HTERT RPE-1 (cell line): ENCODE results near the gene CD160.
"Not testable (repeated sequence)": the region's sequence is repeated elsewhere in the genome, so short reads cannot be mapped to it uniquely, and the experiment has no call there.

Experiments used
- in situ Hi-C: fragments of 300-500 bp; cut with MboI; formaldehyde crosslinking; loops from 4 replicates; pipeline ENCODE4 v1.14.3; 2020; ENCODE audit warnings: low sequenced_read_pairs

The CD160 gene

DNA sequence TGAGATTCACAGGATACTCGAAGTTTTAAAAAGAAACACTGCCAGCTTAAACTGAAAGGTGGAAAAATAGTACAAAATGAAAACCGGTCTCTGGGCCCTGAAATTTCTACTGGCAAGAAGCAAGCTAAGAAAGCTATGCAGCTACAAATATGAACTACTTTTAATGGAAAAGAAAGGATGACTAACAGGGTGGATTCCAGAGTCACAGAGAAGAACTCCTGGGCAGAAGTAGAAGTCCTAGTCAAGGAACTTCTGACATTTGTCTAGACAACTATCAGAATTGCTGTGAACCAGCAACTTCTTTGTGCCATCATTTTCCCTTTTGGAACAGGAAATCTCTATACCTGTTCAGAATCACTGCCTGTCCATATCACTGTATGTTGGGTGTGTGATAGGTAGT lies 38.1 kb downstream of the CD160 start:
- in situ Hi-C loops = no loop called here

DNA sequence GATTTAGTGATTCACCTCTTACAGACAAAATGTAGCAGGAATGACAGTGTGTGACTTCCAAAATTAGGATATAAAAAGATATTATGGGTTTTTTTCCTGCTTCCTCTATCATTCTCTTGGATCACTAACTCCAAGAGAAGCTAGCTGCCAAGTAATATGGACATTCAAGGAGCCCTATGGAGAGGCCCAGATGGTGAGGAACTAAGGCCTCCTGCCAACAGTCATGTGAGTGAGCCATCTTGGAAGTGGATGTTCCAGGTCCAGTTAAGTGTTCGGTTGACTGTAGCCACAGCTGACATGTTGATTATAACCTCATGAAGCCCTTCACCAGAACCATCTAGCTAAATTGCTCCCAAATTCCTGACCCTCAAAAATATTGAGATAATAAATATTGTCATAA lies 38.8 kb downstream of the CD160 start:
- in situ Hi-C loops = no loop called here

DNA sequence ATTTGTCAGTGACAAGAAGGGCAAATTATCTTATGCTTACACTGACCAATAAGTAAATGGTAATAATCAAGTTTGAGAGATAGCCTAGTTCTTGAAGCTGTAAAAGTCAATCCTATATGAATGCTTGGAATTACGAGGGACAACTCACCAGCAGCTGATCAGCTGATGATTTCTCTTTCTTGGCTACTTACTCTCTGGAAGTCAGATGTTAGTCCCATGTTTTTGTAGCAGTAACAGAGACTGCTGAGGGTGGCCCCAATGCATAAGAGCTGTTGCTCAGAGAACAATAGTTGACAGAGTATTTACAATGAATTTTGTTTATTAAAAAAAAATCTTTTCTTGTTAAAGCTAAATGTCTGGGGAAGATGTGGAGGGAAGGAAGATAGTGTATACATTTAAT lies 39.3 kb downstream of the CD160 start:
- in situ Hi-C loops = no loop called here

DNA sequence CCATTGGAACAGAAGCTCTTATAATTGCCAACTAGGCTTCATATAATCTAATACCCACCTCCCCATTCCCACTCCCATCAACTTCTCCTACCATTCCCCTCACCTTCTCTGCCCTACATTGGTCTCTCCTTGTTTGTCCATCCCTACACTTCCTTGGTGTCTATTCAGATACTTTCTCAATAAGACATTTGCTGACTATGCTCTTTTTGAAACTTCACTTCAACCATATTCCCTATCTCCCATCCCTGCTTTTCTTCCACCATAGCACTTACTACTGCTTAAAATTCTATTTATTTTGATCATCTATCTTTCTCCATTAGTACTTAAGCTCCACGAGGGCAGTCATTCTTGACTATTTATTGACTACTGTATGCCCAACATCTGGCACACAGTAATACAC lies 40.4 kb downstream of the CD160 start:
- in situ Hi-C loops = no loop called here

DNA sequence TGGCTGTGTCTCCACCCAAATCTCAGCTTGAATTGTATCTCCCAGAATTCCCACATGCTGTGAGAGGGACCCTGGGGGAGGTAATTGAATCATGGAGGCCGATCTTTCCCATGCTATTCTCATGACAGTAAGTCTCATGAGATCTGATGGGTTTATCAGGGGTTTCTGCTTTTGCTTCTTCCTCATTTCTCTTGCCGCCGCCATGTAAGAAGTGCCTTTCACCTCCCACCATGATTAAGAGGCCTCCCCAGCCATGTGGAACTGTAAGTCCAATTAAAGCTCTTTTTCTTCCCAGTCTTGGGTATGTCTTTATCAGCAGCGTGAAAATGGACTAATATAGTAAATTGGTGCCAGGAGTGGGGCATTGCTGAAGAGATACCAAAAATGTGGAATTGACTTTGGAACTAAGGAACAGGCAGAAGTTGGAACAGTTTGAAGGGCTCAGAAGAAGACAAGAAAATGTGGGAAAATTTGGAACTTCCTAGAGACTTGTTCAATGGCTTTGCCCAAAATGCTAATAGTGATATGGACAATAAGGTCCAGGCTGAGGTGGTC lies 41.2 kb downstream of the CD160 start:
- in situ Hi-C loops = not testable (repeated sequence)

DNA sequence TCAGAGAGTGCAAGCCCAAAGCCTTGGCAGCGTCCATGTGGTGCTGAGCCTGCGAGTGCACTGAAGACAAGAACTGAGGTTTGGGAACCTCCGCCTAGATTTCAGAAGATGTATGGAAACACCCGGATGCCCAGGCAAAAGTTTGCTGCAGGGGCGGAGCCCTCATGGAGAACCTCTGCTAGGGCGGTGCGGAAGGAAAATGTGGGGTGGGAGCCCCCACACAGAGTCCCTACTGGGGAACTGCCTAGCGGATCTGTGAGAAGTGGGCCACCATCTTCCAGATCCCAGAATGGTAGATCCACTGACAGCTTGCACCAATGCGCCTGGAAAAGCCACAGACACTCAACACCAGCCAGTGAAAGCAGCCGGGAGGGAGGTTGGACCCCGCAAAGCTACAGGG lies 42.2 kb downstream of the CD160 start:
- in situ Hi-C loops = not testable (repeated sequence)

DNA sequence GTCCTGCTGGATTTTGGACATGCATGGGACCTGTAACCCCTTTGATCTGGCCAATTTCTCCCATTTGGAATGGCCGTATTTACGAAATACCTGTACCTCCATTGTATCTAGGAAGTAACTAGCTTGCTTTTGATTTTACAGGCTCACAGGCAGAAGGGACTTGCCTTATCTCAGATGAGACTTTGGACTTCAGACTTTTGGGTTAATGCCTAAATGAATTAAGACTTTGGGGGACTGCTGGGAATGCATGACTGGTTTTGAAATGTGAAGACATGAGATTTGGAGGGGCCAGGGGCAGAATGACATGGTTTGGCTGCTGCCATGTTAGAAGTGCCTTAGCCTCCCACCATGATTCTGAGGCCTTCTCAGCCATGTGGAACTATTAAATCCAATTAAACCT lies 42.7 kb downstream of the CD160 start:
- in situ Hi-C loops = not testable (repeated sequence)

DNA sequence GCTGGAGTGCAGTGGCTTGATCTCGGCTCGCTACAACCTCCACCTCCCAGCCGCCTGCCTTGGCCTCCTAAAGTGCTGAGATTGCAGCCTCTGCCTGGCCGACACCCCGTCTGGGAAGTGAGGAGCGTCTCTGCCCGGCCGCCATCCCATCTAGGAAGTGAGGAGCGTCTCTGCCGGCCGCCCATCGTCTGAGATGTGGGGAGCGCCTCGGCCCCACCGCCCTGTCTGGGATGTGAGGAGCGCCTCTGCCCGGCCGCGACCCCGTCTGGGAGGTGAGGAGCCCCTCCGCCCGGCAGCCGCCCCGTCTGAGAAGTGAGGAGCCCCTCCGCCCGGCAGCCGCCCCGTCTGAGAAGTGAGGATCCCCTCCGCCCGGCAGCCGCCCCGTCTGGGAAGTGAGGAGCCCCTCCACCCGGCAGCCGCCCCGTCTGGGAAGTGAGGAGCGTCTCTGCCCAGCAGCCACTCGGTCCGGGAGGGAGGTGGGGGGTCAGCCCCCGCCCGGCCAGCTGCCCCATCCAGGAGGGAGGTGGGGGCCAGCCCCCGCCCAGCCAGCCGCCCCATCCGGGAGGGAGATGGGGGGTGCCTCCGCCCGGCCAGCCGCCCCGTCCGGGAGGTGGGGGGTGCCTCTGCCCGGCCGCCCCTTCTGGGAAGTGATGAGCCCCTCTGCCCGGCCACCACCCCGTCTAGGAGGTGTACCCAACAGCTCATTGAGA lies 45.1 kb downstream of the CD160 start:
- in situ Hi-C loops = not testable (repeated sequence)

DNA sequence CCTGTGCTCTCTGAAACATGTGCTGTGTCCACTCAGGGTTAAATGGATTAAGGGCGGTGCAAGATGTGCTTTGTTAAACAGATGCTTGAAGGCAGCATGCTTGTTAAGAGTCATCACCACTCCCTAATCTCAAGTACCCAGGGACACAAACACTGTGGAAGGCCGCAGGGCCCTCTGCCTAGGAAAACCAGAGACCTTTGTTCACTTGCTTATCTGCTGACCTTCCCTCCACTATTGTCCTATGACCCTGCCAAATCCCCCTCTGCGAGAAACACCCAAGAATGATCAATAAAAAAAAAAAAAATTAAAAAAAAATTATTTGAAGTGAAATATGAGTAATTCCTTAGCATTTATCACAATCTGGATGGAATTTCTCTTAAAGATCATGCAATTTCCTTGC lies 45.8 kb downstream of the CD160 start:
- in situ Hi-C loops = not testable (repeated sequence)

DNA sequence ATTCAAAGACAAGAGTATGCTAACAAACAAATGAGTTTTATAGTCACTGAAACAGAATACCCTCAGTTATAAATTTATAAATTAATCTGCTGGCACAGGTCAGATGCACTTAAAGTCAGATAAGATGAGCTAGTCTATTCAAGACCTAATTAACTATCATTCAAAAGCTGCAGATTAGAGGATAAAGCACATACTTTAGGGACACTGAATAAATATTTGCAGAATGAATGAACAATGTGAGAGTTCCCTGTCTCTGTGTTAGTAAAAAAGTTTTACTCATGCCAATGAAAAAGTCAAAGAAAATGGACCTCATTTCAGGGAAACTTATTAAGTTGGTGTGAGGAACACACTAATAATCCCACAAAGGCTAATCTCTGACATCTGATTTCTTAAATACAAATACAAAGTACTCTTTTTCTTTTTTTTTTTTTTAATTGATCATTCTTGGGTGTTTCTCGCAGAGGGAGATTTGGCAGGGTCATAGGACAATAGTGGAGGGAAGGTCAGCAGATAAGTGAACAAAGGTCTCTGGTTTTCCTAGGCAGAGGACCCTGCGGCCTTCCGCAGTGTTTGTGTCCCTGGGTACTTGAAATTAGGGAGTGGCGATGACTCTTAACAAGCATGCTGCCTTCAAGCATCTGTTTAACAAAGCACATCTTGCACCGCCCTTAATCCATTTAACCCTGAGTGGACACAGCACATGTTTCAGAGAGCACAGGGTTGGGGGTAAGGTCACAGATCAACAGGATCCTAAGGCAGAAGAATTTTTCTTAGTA lies 46.5 kb downstream of the CD160 start:
- in situ Hi-C loops = not testable (repeated sequence)

DNA sequence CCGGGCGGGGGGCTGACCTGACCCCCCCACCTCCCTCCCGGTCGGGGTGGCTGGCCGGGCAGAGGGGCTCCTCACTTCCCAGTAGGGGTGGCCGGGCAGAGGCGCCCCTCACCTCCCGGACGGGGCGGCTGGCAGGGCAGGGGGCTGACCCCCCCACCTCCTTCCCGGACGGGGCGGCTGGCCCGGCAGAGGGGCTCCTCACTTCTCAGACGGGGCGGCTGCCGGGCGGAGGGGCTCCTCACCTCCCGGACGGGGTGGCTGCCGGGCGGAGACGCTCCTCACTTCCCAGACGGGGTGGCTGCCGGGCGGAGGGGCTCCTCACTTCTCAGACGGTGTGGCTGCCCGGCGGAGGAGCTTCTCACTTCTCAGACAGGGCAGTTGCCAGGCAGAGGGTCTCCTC lies 47.6 kb downstream of the CD160 start:
- in situ Hi-C loops = not testable (repeated sequence)

DNA sequence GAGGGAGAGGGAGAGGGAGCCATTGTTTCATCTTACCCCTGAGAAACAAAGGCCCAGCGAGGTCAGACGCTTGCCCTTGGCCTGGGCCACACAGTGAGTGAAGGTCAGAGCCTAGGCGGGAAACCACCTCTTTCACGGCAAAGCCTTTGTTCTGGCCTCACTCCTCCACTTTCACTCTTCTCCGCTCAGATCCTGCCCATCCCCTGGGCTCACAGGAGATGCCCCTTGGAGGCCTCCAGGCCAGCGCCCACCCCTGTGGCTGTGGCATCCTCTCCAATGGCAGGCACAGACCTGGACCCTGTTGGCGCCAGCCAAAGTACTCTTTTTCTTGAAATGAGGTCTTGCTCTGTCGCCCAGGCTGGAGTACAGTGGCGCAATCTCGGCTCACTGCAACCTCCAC lies 48.7 kb downstream of the CD160 start:
- in situ Hi-C loops = not testable (repeated sequence)

DNA sequence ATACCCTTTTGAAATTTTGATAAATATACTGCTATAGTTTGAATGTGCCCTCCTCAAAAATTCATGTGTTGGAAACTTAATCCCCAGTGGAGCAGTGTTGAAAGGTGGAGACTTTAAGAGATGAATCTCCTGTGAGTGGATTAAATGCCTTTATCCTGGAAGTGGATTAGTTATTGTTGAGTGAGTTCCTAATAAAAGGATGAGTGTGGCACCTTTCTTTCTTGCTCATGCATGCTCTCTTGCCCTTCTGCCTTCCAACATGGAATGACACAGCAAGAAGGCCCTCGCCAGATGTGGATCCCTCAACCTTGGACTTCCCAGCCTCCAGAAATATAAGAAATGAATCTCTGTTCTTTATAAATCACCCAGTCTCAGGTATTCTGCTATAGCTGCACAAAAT lies 51.8 kb downstream of the CD160 start:
- in situ Hi-C loops = no loop called here

DNA sequence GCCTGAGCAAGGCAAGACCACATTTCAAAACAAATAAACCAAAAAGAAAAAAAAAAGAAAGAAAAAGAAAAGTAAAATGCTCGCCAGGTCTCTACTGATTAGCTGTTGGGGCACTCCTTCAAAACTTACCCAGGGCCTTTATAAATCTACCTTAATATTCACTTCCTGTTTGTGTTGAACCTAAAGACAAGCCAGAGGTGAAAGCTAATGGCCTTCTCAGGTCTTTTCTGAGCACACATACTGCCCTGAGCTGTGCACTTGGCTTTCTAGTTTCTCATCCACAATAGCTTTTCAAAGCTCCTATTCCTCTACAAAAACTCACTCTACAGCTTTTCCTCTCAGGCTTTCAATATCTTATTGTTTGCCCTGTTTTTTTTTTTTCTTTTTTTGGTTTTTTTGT lies 54.1 kb downstream of the CD160 start:
- in situ Hi-C loops = no loop called here

DNA sequence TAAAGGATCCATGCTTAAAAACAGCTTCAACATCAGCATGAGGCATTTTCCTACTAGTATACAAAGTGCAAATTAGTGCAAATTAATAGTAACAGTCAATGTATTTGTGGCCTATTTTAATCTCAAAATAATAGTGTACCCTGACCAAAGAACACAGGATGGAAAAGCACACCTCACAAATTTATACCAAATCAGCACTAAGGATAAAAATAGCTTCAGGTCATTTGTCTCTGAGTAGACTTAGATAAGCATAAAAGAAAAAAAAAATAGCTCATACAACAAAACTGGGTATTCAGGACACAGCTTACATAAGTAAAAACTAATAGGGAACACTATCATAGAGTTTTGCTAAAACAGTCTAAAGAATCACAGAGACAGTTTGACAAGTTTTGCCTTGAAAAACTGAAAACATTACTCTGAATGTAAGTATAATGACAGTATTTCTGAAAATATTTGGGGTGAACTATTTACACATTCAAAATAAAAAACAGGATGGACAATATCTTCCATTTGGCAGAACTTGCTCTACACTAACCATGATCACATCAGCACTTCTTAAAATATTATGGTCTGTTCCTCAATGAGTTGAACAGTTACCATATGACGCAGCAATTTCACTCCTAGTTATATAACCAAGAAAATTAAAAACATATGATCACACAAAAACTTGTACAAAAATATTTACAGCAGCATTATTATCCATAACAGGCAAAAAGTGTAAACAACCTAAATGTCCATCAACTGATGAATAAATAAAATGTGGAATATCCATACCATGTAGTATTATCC lies 58.3 kb downstream of the CD160 start:
- in situ Hi-C loops = no loop called here

DNA sequence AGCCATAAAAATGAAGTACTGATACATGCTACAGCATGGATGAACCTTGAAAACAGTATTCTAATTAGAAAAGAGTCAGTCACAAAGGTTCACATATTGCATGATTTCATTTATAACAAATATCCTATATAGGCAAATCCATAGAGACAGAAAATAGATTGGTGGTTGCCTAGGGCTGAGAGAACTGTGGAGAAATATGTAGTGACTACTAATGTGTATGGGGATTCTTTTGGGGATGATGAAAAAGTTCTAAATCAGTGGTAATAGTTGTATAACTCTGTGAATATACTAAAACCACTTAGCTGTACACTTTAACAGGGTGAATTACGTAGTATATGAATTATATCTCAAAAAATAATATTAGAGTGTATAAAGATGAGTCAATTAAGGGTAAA lies 58.8 kb downstream of the CD160 start:
- in situ Hi-C loops = no loop called here

DNA sequence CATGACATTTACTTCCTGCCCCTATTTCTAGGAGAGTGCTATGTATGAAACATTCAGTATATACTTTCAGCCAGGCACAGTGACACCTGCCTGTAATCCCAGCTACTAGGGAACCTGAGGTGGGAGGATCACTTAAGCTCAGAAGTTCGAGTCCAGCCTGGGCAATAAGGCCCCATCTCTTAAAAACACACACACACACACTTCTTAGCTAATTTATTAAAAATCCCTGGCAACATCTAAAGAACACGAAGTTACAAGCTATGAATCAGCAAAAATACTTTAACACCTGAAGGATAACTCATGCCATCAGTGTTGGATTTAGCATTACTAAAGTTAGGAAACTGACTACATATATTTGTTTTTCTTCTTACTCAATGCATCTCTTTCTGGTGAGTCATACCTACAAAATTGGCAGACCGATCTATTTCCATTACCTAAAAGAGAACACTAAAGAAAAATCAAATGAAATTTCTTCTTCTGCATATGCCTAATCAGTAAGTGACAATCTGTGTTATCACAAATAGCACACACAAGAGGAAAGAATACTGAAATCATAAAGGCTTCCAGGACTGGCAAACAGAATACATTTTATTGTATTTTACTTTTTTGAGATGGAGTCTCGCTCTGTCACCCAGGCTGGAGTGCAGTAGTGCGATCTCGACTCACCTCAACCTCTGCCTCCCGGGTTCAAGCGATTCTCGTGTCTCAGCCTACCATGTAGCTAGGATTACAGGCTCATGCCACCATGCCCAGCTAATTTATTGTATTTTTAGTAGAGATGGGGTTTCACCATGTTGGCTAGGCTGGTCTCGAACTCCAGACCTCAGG lies 63.2 kb downstream of the CD160 start:
- in situ Hi-C loops = no loop called here

DNA sequence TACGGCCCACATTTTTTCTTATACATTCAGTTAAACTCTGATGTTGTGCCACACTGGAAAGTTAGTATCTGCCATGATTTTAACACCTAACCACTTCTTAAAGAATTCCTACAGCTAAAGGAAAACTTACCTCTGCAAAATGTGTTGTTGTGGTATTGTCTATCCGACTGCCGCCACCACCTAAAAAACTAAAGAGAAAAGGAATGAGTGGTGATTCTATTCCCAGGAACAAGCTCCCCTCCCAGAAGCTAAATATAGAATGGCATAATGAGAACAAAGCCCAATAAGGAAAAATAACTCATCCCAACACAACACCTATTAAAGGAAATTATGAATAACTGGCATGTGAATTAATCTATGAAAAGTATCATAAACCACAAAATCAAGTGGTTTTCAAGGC lies 65.1 kb downstream of the CD160 start:
- in situ Hi-C loops = no loop called here

DNA sequence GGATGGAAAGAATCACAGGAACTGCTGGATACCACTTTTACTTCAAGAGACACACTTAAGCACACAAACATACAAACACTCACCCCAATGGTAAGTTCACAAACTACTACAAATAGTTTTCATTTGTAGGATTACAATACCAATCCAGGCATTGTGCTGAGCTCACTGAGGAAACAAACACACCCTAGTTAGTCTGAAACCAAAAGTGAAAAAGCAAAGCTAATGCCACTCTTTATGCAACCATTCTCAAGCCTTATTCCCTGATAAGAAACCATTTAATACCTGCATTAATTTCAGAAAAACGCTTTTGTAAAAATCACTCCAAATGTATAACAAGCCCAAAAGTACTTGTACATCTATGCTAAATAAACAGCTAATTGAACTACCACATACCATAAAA lies 66.2 kb downstream of the CD160 start:
- in situ Hi-C loops = no loop called here

DNA sequence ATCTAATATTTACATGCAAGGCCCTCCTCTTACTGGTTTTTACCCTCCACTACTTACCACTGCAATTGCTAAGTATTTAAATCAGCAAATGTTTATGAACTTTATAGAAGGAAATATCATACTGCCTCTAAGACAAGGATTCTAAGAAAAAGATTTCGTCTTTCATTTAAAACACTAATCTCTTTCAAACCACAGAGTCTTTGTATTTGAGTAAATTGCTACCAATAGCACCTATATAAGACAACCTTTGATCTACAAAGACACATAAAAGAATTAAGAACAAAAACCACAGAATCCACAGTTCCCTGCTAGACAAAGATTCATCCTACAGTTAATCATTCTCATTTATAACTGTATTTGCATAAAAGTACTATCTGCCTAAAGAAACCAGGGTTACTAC lies 67.0 kb downstream of the CD160 start:
- in situ Hi-C loops = no loop called here

DNA sequence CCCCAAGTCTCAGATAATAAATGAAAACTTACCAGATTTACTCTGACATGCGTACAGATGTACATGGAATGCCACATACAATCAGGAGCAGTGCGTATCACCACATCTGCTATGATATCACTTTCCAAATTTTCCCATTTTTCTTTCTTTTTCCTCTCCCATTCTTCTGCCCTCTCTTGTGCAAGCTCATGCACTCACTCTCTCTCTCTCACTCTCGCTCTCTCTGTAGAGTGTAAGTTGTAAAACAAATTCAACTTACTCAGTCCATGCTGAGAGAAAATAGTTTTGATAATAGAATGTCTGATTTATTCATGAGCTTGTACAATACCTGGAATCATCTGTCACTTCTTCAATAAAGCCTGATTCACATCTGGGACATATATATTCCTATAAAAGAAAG lies 69.3 kb downstream of the CD160 start:
- in situ Hi-C loops = no loop called here
